C4-2B (cell line): ENCODE data around the gene DOCK6.

Experiments
- CTCF ChIP-seq: fragments of 450-650 bp; conservative IDR thresholded peaks from 2 replicates; pipeline ENCODE4 v1.5.1; 2017; ENCODE audit warnings: mild to moderate bottlenecking
- ZFX ChIP-seq: fragments of 450-650 bp; IDR thresholded peaks from 2 replicates; pipeline ENCODE4 v1.6.1; 2017

- TF ChIP-seq CTCF, result peak; percentile 78
- no peak for TF ChIP-seq ZFX
Measured at GRCh38 chr19:11261971-11262839, at the start of gene DOCK6.
